ENCODE measurements around the gene IL2RA.

Gene IL2RA

GRCh38 chr10:6039711-6040110 lies 22.5 kb downstream of the IL2RA start:
- H3K4me1 ChIP-seq (ENCODE audit: low read depth, poor library complexity, severe bottlenecking) = no peaks in the 10 kb centered on the region
- peaks cover 3% of the 10 kb centered on the region; the same call in 1 of the 2 replicates for H3K27me3 ChIP-seq (ENCODE audit: insufficient read depth, low read depth)

GRCh38 chr10:6038071-6038631 lies 24.0 kb downstream of the IL2RA start:
- no peak overlapping the region for H2AFZ ChIP-seq (ENCODE audit: low read depth)
- H3K27me3 ChIP-seq (ENCODE audit: insufficient read depth, low read depth) = no peaks in the 10 kb centered on the region
- no peaks in the 10 kb centered on the region for H3K36me3 ChIP-seq (ENCODE audit: insufficient read depth)
- no peaks in the 10 kb centered on the region for H4K20me1 ChIP-seq (ENCODE audit: insufficient read depth)
- no peaks in the 10 kb centered on the region for H3K4me1 ChIP-seq (ENCODE audit: low read depth, poor library complexity, severe bottlenecking)
- H3K4me3 ChIP-seq (IDR thresholded peaks at IDR 0.05; ENCODE audit: insufficient read depth, low read depth, low read length) = no peak overlapping the region
- no peaks in the 10 kb centered on the region for H3K79me2 ChIP-seq (ENCODE audit: insufficient read depth, low read depth)
- H3K27ac ChIP-seq = no peak overlapping the region
- H3K9ac ChIP-seq = no peak overlapping the region
- TF ChIP-seq CTCF (conservative IDR thresholded peaks at IDR 0.05; ENCODE audit: low read depth, low read length) = no peak
- no peak overlapping the region for H3K4me2 ChIP-seq

More at GRCh38 chr10:6039711-6040110, 22.5 kb downstream of the IL2RA start:
- H2AFZ ChIP-seq (ENCODE audit: low read depth) = no peak overlapping the region
- no peak for TF ChIP-seq CTCF (conservative IDR thresholded peaks at IDR 0.05; ENCODE audit: low read depth, low read length)
- no peaks in the 10 kb centered on the region for H3K36me3 ChIP-seq (ENCODE audit: insufficient read depth)
- no peak overlapping the region for H3K27ac ChIP-seq
- H3K4me2 ChIP-seq = no peak overlapping the region
- no peak overlapping the region for H3K4me3 ChIP-seq (IDR thresholded peaks at IDR 0.05; ENCODE audit: insufficient read depth, low read depth, low read length)
- H3K79me2 ChIP-seq (ENCODE audit: insufficient read depth, low read depth) = no peaks in the 10 kb centered on the region
- no peaks in the 10 kb centered on the region for H4K20me1 ChIP-seq (ENCODE audit: insufficient read depth)
- H3K9ac ChIP-seq = no peak overlapping the region

- H3K4me2 ChIP-seq = no peak overlapping the region
- H3K4me1 ChIP-seq (ENCODE audit: low read depth, poor library complexity, severe bottlenecking) = no peaks in the 10 kb centered on the region
- H3K36me3 ChIP-seq (ENCODE audit: insufficient read depth) = no peaks in the 10 kb centered on the region
- H3K4me3 ChIP-seq (IDR thresholded peaks at IDR 0.05; ENCODE audit: insufficient read depth, low read depth, low read length) = no peak overlapping the region
- H2AFZ ChIP-seq (ENCODE audit: low read depth) = no peak overlapping the region
- H3K27ac ChIP-seq = no peak overlapping the region
- no peaks in the 10 kb centered on the region for H4K20me1 ChIP-seq (ENCODE audit: insufficient read depth)
- no peak overlapping the region for H3K9ac ChIP-seq
- no peak for TF ChIP-seq CTCF (conservative IDR thresholded peaks at IDR 0.05; ENCODE audit: low read depth, low read length)
- no peaks in the 10 kb centered on the region for H3K79me2 ChIP-seq (ENCODE audit: insufficient read depth, low read depth)
- H3K27me3 ChIP-seq (ENCODE audit: insufficient read depth, low read depth) = no peaks in the 10 kb centered on the region
Measured at GRCh38 chr10:6037422-6037821, 24.7 kb downstream of the IL2RA start.

- no peak overlapping the region for H2AFZ ChIP-seq (ENCODE audit: low read depth)
- no peak overlapping the region for H3K4me3 ChIP-seq (IDR thresholded peaks at IDR 0.05; ENCODE audit: insufficient read depth, low read depth, low read length)
- H3K79me2 ChIP-seq (ENCODE audit: insufficient read depth, low read depth) = no peaks in the 10 kb centered on the region
- no peaks in the 10 kb centered on the region for H3K27me3 ChIP-seq (ENCODE audit: insufficient read depth, low read depth)
- no peak overlapping the region for H3K9ac ChIP-seq
- no peaks in the 10 kb centered on the region for H3K4me1 ChIP-seq (ENCODE audit: low read depth, poor library complexity, severe bottlenecking)
- no peak overlapping the region for H3K27ac ChIP-seq
- no peak overlapping the region for H3K4me2 ChIP-seq
- no peak for TF ChIP-seq CTCF (conservative IDR thresholded peaks at IDR 0.05; ENCODE audit: low read depth, low read length)
- no peaks in the 10 kb centered on the region for H4K20me1 ChIP-seq (ENCODE audit: insufficient read depth)
- H3K36me3 ChIP-seq (ENCODE audit: insufficient read depth) = no peaks in the 10 kb centered on the region
Measured at GRCh38 chr10:6036861-6037321, 25.3 kb downstream of the IL2RA start.

All from KMS-11 (cell line).